H1 (cell line): ENCODE results near the gene NLK. TPM values are rescaled to one million over a fixed set of nuclear protein-coding genes. Genes with fewer than 3 reads are reported as not detected.

Source experiments
- CTCF ChIA-PET: fragments of 300-600 bp; sonication (Branson Sonifier 250); formaldehyde crosslinking; loops from one replicate; lab custom pipeline; 2021; ENCODE audit not compliant: partially characterized antibody; lab: Charles Lee
- POLR2A ChIA-PET: fragments of 300-600 bp; sonication (Branson Sonifier 250); formaldehyde crosslinking; loops from one replicate; lab custom pipeline; 2021; ENCODE audit warnings: inconsistent platforms; ENCODE audit not compliant: partially characterized antibody; lab: Charles Lee
- DNase-seq, 2 experiments: peaks; one replicate each; pipeline versions ENCODE4 v3.0.0 to v3.0.0-alpha.2; 2010 to 2022; ENCODE audit warnings: low spot score in 2 of 2, low read depth in 1 of 2, mixed read lengths in 1 of 2
- FAIRE-seq: peaks from 2 replicates; lab custom pipeline; 2011; peaks lifted over from hg19 to GRCh38; lab: Jason Lieb, UNC
- H2AFZ ChIP-seq: 2 replicates; pipeline ENCODE4 v1.8.1; 2012; ENCODE audit warnings: low read length, inconsistent platforms
- H2AK5ac ChIP-seq: 2 replicates; pipeline ENCODE4 v1.6.1; 2013; ENCODE audit warnings: low read depth, low read length
- H2BK120ac ChIP-seq: replicated peaks from 2 replicates; pipeline ENCODE3; 2013; ENCODE audit warnings: low read depth, low read length, inconsistent platforms
- H2BK12ac ChIP-seq: 2 replicates; pipeline ENCODE4 v1.6.1; 2013; ENCODE audit warnings: low read depth, low read length
- H2BK15ac ChIP-seq: 2 replicates; pipeline ENCODE4 v1.6.1; 2013; ENCODE audit warnings: low read length
- H2BK20ac ChIP-seq: 2 replicates; pipeline ENCODE4 v1.6.1; 2013; ENCODE audit warnings: low read length
- H2BK5ac ChIP-seq: 2 replicates; pipeline ENCODE4 v1.6.1; 2013; ENCODE audit warnings: low read depth, low read length
- H3K14ac ChIP-seq: 2 replicates; pipeline ENCODE4 v1.6.1; 2013; ENCODE audit warnings: inconsistent platforms; ENCODE audit not compliant: insufficient read length
- H3K18ac ChIP-seq: 2 replicates; pipeline ENCODE4 v1.6.1; 2013; ENCODE audit warnings: low read length; ENCODE audit errors: extremely low read depth
- H3K23ac ChIP-seq: 2 replicates; pipeline ENCODE4 v1.6.1; 2013; ENCODE audit warnings: inconsistent platforms; ENCODE audit not compliant: insufficient read length
- H3K23me2 ChIP-seq: 2 replicates; pipeline ENCODE4 v1.6.1; 2013; ENCODE audit warnings: low read depth, low read length
- H3K27ac ChIP-seq: 2 replicates; pipeline ENCODE4 v1.6.1; 2011; ENCODE audit warnings: low read depth, low read length, inconsistent platforms
- H3K27me3 ChIP-seq, 4 experiments: replicated peaks in 1 of 4; 1 replicate in 1 of 4; 2 replicates in 3 of 4; pipeline versions ENCODE4 v1.6.1 to v1.8.1; 2011 to 2013; ENCODE audit warnings: low read length in 3 of 4, mild to moderate bottlenecking in 3 of 4, inconsistent platforms in 2 of 4, mixed read lengths in 2 of 4, moderate library complexity in 1 of 4; ENCODE audit not compliant: control insufficient read depth in 3 of 4, insufficient read depth in 3 of 4; ENCODE audit errors: extremely low read depth in 1 of 4
- H3K36me3 ChIP-seq, 4 experiments: 2 replicates each; pipeline versions ENCODE4 v1.6.1 to v1.8.1; 2011 to 2013; ENCODE audit warnings: mild to moderate bottlenecking in 4 of 4, low read length in 3 of 4, moderate library complexity in 2 of 4, control low read depth in 1 of 4, inconsistent platforms in 1 of 4; ENCODE audit not compliant: insufficient read depth in 4 of 4, control insufficient read depth in 2 of 4
- H3K4ac ChIP-seq: replicated peaks from 2 replicates; pipeline ENCODE3; 2013; ENCODE audit warnings: low read length, low read depth, mixed read lengths, inconsistent platforms; ENCODE audit not compliant: insufficient read length
- H3K4me1 ChIP-seq, 4 experiments: replicated peaks in 1 of 4; 1 replicate in 1 of 4; 2 replicates in 3 of 4; pipeline versions ENCODE4 v1.6.1 to v1.8.1; 2011 to 2013; ENCODE audit warnings: low read length in 3 of 4, inconsistent platforms in 2 of 4, mixed read lengths in 1 of 4; ENCODE audit not compliant: insufficient read depth in 4 of 4, control insufficient read depth in 3 of 4
- H3K4me2 ChIP-seq, 2 experiments: 2 replicates each; pipeline versions ENCODE4 v1.6.1 to v1.8.1; 2011 to 2013; ENCODE audit warnings: low read depth in 2 of 2, low read length in 2 of 2, control low read depth in 1 of 2, inconsistent platforms in 1 of 2, mild to moderate bottlenecking in 1 of 2; ENCODE audit not compliant: insufficient read depth in 1 of 2
- H3K4me3 ChIP-seq, 4 experiments: fragments of 200-600, 300-600 bp in 1 of 4; sonication (generic), shearing (Covaris generic), sonication (Bioruptor Twin) in 1 of 4; 2 replicates each; pipeline versions ENCODE4 v1.5.1 to v1.8.1; 2011 to 2016; ENCODE audit warnings: low read length in 4 of 4, low read depth in 3 of 4, control low read depth in 2 of 4, inconsistent platforms in 2 of 4, mild to moderate bottlenecking in 2 of 4, mixed read lengths in 1 of 4, moderate library complexity in 1 of 4; ENCODE audit not compliant: insufficient read depth in 2 of 4; ENCODE audit errors: extremely low read depth in 1 of 4
- H3K56ac ChIP-seq: replicated peaks from 2 replicates; pipeline ENCODE3; 2013; ENCODE audit warnings: low read depth, mild to moderate bottlenecking, mixed read lengths, low read length, inconsistent platforms; ENCODE audit not compliant: insufficient read length
- H3K79me1 ChIP-seq: 2 replicates; pipeline ENCODE4 v1.6.1; 2013; ENCODE audit warnings: low read depth, low read length, control low read depth
- H3K79me2 ChIP-seq, 2 experiments: 2 replicates each; pipeline versions ENCODE4 v1.6.1 to v1.8.1; 2012 to 2013; ENCODE audit warnings: low read length in 2 of 2, mild to moderate bottlenecking in 2 of 2, inconsistent platforms in 1 of 2; ENCODE audit not compliant: insufficient read depth in 2 of 2, control insufficient read depth in 1 of 2
- H3K9ac ChIP-seq, 4 experiments: replicated peaks in 1 of 4; 1 replicate in 1 of 4; 2 replicates in 3 of 4; pipeline versions ENCODE4 v1.6.1 to v1.8.1; 2011 to 2013; ENCODE audit warnings: low read depth in 3 of 4, low read length in 3 of 4, control low read depth in 2 of 4, mild to moderate bottlenecking in 2 of 4, moderate library complexity in 2 of 4, inconsistent platforms in 1 of 4; ENCODE audit errors: extremely low read depth in 1 of 4
- H3K9me3 ChIP-seq, 2 experiments: 2 replicates each; pipeline versions ENCODE4 v1.6.1 to v1.8.1; 2012 to 2013; ENCODE audit warnings: mild to moderate bottlenecking in 2 of 2, moderate library complexity in 2 of 2, control low read depth in 1 of 2, inconsistent platforms in 1 of 2, low read depth in 1 of 2, low read length in 1 of 2, mixed read lengths in 1 of 2; ENCODE audit not compliant: insufficient read depth in 2 of 2
- H4K20me1 ChIP-seq, 2 experiments: replicated peaks in 1 of 2; 2 replicates each; pipeline versions ENCODE3 to v1.8.1; 2011 to 2013; ENCODE audit warnings: inconsistent platforms in 2 of 2, low read length in 2 of 2, mild to moderate bottlenecking in 1 of 2; ENCODE audit not compliant: insufficient read depth in 2 of 2, control insufficient read depth in 1 of 2
- H4K5ac ChIP-seq: 2 replicates; pipeline ENCODE4 v1.6.1; 2013; ENCODE audit warnings: low read length, low read depth, mixed read lengths, inconsistent platforms; ENCODE audit not compliant: insufficient read length
- H4K8ac ChIP-seq: 2 replicates; pipeline ENCODE4 v1.8.0; 2013; ENCODE audit warnings: mild to moderate bottlenecking, moderate library complexity, low read length, inconsistent platforms; ENCODE audit not compliant: insufficient read depth; ENCODE audit errors: extremely low read depth
- H4K91ac ChIP-seq: replicated peaks from 2 replicates; pipeline ENCODE3; 2013; ENCODE audit warnings: low read length, mixed read lengths, inconsistent platforms; ENCODE audit not compliant: insufficient read length
- CBX8 ChIP-seq: fragments of 300-800, 300-1000 bp; sonication (generic); IDR thresholded peaks from 2 replicates; pipeline ENCODE4 v1.7.1; 2016; ENCODE audit warnings: low read depth, low read length, borderline replicate concordance
- CTBP2 ChIP-seq: IDR thresholded peaks from 2 replicates; pipeline ENCODE4 v1.7.0; 2011; ENCODE audit warnings: borderline replicate concordance, mild to moderate bottlenecking, moderate library complexity, mixed read lengths, low read length; ENCODE audit not compliant: insufficient read depth, insufficient read length
- HDAC6 ChIP-seq: IDR thresholded peaks from one replicate; pipeline ENCODE4 v1.7.1; 2012; ENCODE audit warnings: low read depth, mild to moderate bottlenecking, inconsistent platforms, low read length, moderate library complexity
- KDM1A ChIP-seq: fragments of 200-600, 300-600 bp; sonication (generic); IDR thresholded peaks from 2 replicates; pipeline ENCODE4 v1.7.1; 2016; ENCODE audit warnings: mild to moderate bottlenecking, low read length, borderline replicate concordance
- MAFK ChIP-seq: IDR thresholded peaks from 2 replicates; pipeline ENCODE4 v1.6.1; 2012; ENCODE audit warnings: low read depth, mild to moderate bottlenecking, improper control_type of control experiment, low read length
- SAP30 ChIP-seq: fragments of 300-600 bp; sonication (generic); IDR thresholded peaks from 2 replicates; pipeline ENCODE4 v1.7.1; 2012; ENCODE audit warnings: low read length, moderate library complexity, mild to moderate bottlenecking, inconsistent platforms; ENCODE audit not compliant: insufficient read depth, insufficient replicate concordance
- SIN3A ChIP-seq, 2 experiments: IDR thresholded peaks in 1 of 2; conservative IDR thresholded peaks in 1 of 2; 2 replicates each; pipeline ENCODE4 v1.6.1; 2011 to 2012; ENCODE audit warnings: low read length in 2 of 2, improper control_type of control experiment in 1 of 2, low read depth in 1 of 2, mild to moderate bottlenecking in 1 of 2
- WGBS, 2 experiments: shearing (Covaris generic) in 1 of 2; methylation state at CpG; one replicate each; pipeline versions ENCODE4 v1.1.6 to v1.1.7; 2013 to 2015; ENCODE audit warnings: low lambda C conversion rate in 2 of 2, mixed read lengths in 2 of 2, inconsistent platforms in 1 of 2, low coverage in 1 of 2, missing lambda C conversion rate in 1 of 2; ENCODE audit not compliant: insufficient replicate concordance in 2 of 2, insufficient coverage in 1 of 2, insufficient read length in 1 of 2; ENCODE audit errors: extremely low coverage in 1 of 2, missing lambda C conversion rate in 1 of 2; 5-methylcytosine and 5-hydroxymethylcytosine counted together
- polyA plus RNA-seq, 7 experiments: library from polyadenylated mRNA; depleted of rRNA in 3 of 7; stranded (reverse) in 5 of 7; unstranded in 2 of 7; fragments of >200 nt in 5 of 7; fragments of 200-250 nt in 2 of 7; gene quantifications; 1 replicate in 5 of 7; 2 replicates in 1 of 7; 4 replicates in 1 of 7; pipeline versions ENCODE4 v1.2.1 to v1.2.3, GENCODE V29; 2011 to 2013; ENCODE audit warnings: missing spikeins in 2 of 7, mixed read lengths in 2 of 7
- total RNA-seq: library from RNA; stranded (reverse); fragmentation: NEBNext Ultra II Directional; extraction: Animal tissue kit (Norgen Biotek cat#: 25700); gene quantifications from 2 replicates; pipeline ENCODE4 v1.2.1, GENCODE V29; 2021
- TF ChIP-seq, protein P1 (sequence below): IDR thresholded peaks from 2 replicates; pipeline ENCODE4 v1.6.1; 2012; ENCODE audit warnings: inconsistent platforms
- TF ChIP-seq, protein P2 (sequence below): IDR thresholded peaks from 2 replicates; pipeline ENCODE4 v1.6.1; 2012; ENCODE audit warnings: inconsistent platforms

NLK gene
- total and polyA plus RNA-seq, 2 of the 8 experiments (the other 6 are each of a cell fraction or from before 2014, with no cell fraction given): 30.8 to 49.9 TPM

DNA sequence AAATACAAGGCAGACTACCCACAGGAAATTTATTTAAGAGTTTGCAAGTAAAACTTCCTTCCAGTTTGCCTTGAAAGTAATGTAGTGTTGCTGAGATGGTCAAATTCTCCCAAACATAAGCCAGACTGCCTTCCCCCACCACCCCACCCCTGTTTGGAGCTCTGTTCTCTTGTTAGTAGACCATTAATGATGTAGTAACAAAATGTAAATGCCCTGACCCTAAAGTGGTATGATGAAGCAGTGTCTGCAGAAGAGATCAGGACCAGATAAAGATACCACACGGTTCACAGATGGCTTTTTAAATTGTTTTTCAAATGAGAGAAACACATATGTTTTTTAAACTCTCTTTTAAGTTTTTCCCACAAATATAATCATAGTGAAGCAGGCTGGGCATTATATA is 140.1 kb downstream of the NLK start:
- Histone ChIP-seq H3K9me3 (no peaks in the 10 kb centered on the region; a peak in 1 of 4 replicates), H3K27me3 (no peaks in the 10 kb centered on the region), H4K20me1 (no peaks in the 10 kb centered on the region), H3K56ac (no peak overlapping the region), H3K79me1 (no peaks in the 10 kb centered on the region; the same call in 1 of the 2 replicates), H3K9ac (no peak overlapping the region), H3K23ac (no peak overlapping the region), H4K5ac (no peak overlapping the region), H2BK120ac (no peak overlapping the region), H3K27ac (no peak overlapping the region), H3K4me2 (no peak overlapping the region), H3K18ac (no peak overlapping the region), H2BK5ac (no peak overlapping the region), H3K4me3 (no peak overlapping the region), H3K36me3 (peaks cover 3 to 26% (median 11%) of the 10 kb centered on the region in 4 experiments; a peak in 3 of 8 replicates), H4K8ac (no peak overlapping the region), H3K23me2 (no peaks in the 10 kb centered on the region), H4K91ac (no peak overlapping the region), H2AFZ (no peak overlapping the region), H3K14ac (no peak overlapping the region), H2BK12ac (no peak overlapping the region), H3K79me2 (no peaks in the 10 kb centered on the region), H2BK15ac (no peak overlapping the region), H2AK5ac (no peak overlapping the region), H3K4me1 (no peaks in the 10 kb centered on the region), H2BK20ac (no peak overlapping the region), H3K4ac (no peak overlapping the region)
- DNase-seq: no peak
- 89% methylated on average over 1 of the region's 1 CpG; no CpG with 5 or more reads in 1 of the 2 experiments for WGBS, 2 experiments
- ChIA-PET POLR2A (no interaction called here), CTCF (interaction anchor here (1.1 kb wide), 1 partner anchor 12 kb away, joined by 3 read pairs; no protein-coding TSS in a partner anchor)
- no peak for FAIRE-seq
- TF ChIP-seq, protein P1, sequence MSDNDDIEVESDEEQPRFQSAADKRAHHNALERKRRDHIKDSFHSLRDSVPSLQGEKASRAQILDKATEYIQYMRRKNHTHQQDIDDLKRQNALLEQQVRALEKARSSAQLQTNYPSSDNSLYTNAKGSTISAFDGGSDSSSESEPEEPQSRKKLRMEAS: no peak
- TF ChIP-seq SAP30 (no peak), KDM1A (no peak), CBX8 (no peak), CTBP2 (no peak), HDAC6 (no peak), SIN3A (conservative IDR thresholded peaks at IDR 0.05 in 1 of 2, IDR thresholded peaks at IDR 0.05 in 1 of 2; ENCODE audit: low read depth in 1 of 2, low read length in 2 of 2) (no peak), MAFK (no peak)
- TF ChIP-seq, protein P2, sequence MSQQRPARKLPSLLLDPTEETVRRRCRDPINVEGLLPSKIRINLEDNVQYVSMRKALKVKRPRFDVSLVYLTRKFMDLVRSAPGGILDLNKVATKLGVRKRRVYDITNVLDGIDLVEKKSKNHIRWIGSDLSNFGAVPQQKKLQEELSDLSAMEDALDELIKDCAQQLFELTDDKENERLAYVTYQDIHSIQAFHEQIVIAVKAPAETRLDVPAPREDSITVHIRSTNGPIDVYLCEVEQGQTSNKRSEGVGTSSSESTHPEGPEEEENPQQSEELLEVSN: no peak
- TF ChIP-seq, all 59 proteins: peak for 0
